ENCODE data around the gene RNF225.
"Not testable (repeated sequence)": the region's sequence is repeated elsewhere in the genome, so short reads cannot be mapped to it uniquely, and the experiment has no call there.

The RNF225 gene

GRCh38 chr19:58387338-58388174, 7.9 kb upstream of the RNF225 start:
- DNase-seq (ENCODE audit: low spot score) = no peak

GRCh38 chr19:58388175-58388526, 7.3 kb upstream of the RNF225 start:
- no peak for DNase-seq (ENCODE audit: low spot score)

- DNase-seq (ENCODE audit: low spot score) = no peak
Measured at GRCh38 chr19:58392945-58393724, 2.3 kb upstream of the RNF225 start.

DNA sequence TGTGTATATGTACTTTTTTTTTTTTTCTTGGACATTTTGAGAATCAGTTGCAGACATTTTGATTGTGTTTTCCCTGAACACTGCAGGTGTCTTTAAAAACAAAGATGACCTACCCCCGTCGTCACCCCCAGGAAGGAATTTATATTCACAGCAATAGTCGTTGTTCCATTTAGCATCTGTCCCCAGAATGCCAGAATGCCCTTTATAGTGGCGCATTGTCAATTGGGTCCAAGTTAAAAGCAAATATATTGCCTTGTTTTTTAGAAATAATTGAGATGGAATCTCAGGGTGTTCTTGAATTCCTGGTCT, 1.8 kb upstream of the RNF225 start:
- DNase-seq (ENCODE audit: low spot score) = no peak

DNA sequence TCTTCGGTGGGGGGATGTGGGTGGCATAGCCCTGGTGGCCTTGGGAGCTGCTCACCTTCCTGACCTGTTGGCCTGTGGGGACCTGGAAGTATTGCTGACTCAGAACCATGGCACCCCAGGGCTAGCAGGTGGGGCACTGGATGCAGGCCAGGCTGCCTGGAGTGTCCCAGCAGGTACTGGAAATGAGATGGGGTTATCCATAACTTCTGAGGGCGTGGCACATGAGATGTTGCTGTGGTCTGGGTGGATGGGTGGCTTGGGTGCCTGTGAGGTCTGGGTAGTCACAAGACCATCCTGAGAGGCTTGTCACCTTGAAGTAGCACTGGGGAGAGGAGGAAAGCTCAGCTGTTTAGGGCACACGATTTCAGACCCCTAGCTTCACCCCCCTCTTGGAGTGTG, 636 bp upstream of the RNF225 start:
- no peak for DNase-seq (ENCODE audit: low spot score)

GRCh38 chr19:58395979-58396627, 647 bp downstream of the RNF225 start:
- no peak for DNase-seq (ENCODE audit: low spot score)

GRCh38 chr19:58396691-58397532, 1.5 kb downstream of the RNF225 start:
- DNase-seq (ENCODE audit: low spot score) = no peak

DNA sequence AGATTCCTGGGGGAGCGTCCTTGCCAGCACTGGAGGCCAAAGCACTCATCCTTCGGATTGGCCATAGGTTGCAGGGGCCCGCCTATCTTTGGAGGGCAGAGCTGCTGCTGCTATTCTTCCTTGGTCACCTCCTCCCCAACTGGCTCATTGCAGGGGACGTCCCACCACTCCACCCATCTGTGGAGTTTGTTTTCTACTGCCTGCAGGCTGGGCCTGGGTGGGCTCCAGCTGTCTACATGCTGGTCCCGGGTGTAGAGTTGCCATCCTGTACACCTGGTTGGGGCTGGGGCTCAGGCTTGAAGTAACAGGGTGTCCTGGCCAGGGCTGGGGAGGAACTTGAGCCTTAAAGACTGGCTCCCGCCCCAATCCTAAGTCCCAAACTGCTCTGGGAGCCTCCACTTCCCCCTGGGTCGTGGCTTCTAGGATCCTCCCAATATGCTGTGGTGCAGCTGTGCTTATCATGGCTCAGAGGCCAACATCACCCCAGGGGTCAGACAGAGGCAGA, 2.1 kb downstream of the RNF225 start:
- no peak for DNase-seq (ENCODE audit: low spot score)

DNA sequence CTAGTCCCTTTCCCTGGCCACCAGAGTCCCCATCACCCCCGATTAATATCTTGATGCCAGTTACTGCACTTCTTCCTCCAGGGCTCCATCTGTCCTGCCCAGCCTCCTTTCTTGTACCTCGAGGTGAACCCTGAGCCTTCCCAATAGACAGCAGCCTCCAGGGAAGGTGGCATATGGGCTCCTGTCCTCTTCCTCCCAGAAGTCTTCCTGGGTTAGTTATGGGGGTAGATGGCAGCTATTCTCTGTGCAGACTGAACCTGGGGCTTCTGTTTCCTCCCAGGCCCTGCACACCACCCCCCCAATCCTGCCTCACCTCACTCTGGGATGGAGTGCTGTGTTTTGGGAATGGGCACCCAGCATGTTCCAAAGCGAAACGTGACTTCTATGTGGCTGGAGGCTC, 2.6 kb downstream of the RNF225 start:
- DNase-seq (ENCODE audit: low spot score) = no peak

GRCh38 chr19:58398545-58398944, 3.1 kb downstream of the RNF225 start:
- DNase-seq (ENCODE audit: low spot score) = no peak

- DNase-seq (ENCODE audit: low spot score) = no peak
Measured at GRCh38 chr19:58399903-58400302, 4.4 kb downstream of the RNF225 start.

DNA sequence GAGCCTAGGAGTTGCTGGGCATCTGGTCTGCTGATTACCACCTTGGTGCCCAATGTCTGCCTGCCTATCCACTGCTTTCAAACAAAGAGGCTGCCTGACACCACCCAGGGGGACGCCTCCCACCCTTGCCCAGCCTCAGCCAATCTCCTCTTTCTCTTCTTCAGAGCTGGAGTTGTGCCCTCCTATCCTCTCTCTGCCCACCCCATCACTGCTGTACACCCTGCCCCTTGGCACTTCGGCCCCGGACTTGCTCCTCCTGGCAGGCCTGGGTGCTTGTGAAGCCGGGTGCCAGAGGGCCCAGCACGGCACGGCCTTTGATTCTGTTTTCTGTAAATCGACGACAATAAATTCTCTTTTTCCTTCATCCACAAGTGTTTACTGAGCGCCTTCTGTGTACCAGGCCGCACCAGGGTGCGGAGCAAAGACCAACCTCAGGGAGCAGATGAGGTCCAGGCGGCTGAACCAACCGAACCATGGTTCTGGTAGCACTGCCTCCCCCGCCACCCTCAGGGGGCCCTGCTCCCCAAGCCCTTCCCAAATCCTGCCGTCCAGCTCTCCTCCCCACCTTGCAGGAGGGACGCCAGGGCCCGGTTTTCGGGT, 5.0 kb downstream of the RNF225 start:
- no peak for DNase-seq (ENCODE audit: low spot score)

GRCh38 chr19:58400916-58401839, 5.7 kb downstream of the RNF225 start:
- peak; percentile 98 for DNase-seq (ENCODE audit: low spot score)

GRCh38 chr19:58401840-58402421, 6.5 kb downstream of the RNF225 start:
- DNase-seq (ENCODE audit: low spot score) = no peak

DNA sequence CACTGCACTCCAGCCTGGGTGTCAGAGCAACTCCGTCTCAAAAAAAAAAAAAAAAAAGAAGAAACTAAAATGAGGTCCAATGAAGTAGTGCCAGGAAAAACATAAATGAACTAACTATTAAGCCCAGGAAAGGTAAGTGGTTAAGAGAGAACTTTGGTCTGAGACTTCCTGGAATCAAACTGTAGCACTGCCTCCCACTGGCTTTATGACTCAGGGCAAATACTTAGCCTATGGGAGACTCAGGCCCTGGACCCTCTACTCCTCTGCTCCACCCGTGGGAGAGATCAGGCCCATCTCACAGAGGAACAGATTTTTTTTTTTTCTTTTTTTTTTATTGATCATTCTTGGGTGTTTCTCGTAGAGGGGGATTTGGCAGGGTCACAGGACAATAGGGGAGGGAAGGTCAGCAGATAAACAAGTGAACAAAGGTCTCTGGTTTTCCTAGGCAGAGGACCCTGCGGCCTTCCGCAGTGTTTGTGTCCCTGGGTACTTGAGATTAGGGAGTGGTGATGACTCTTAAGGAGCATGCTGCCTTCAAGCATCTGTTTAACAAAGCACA, 8.5 kb downstream of the RNF225 start:
- not testable (repeated sequence) for DNase-seq (ENCODE audit: low spot score)

GRCh38 chr19:58406818-58407657, 11.6 kb downstream of the RNF225 start:
- no peak for DNase-seq (ENCODE audit: low spot score)

DNA sequence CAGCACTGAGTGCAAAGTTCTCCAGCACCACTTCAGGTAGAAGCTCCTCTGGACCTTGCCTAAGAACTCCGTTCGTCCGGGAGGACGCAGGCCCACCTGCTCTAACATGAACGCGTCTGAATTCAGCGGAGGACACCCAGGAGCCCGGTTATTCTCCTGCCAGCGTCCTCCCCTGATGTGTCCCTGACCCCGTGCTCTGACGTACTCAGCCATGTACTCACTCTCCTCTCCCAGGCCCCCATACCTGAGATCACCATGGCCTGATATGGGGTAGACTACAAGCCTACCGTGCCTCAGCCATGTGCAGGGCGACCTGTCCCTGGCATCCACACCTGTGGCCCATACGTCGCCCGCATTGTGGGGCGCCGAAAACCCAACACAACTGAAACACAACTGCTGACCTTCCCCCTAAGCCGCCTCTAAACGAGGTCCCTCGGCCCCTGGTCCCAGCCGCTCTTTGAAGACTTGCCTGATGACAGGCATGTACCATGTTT, 12.2 kb downstream of the RNF225 start:
- DNase-seq (ENCODE audit: low spot score) = no peak

DNA sequence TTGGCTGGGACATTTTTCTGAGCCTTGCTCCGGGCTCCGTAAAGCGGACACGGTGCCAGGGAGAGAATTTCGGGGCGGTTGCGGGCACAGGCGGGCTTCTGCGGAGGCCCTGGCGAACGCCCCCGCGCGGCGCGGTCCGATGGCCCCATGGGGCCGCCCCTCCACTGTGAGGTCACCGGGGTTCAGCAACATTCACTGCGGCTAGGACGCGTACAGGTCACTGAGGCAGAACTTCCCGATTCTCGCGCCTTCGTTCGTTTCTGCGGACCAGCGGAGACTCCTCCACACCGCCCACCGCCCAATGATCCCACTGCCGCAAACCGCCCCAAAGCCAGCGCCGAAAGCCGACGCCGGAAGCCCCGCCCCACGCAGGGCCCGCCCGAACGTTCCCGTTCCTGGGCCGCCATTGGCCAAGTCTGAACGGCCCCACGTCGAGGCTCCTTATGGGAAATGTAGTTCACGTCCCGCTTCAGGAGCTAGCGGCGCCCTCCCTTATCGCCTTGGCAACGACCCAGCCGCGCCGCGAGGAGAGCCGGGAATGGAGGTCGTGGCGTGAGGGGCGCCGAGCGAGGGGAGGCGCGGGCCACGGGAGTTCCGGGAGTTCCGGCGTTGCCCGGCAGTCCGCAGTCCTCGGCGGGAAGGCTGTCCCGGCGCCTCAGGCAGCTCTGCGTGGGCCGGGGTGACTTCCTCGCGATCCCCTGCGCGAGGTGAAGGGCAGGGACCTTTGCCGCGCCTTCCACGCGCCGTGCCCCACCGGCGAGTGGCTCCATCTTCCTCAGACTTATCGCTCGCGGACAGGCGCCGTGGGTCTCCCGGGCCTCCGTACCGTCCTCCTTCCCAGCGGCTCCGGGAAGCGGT, 12.9 kb downstream of the RNF225 start, which contains the start of gene ZNF584:
Gene ZNF584 (plus strand): TSS at position 498 of the 858 bp plus-strand sequence. CDS start 499 bp downstream, outside the sequence.
- DNase-seq (ENCODE audit: low spot score) = peak; percentile 96

Data from germinal center (tissue), 1 donor.